Spleen (tissue), 11 donors: ENCODE measurements around the gene LARP1. TPM values are rescaled to one million over a fixed set of nuclear protein-coding genes. Genes with fewer than 3 reads are reported as not detected.

ENCODE experiments used
- DNase-seq: peaks from one replicate; pipeline ENCODE4 v3.0.0-alpha.2; 2020
- H3K27ac ChIP-seq, 8 donors: fragments of 200-600 bp; sonication (generic) in 7 of 8; 1 replicate in 4 of 8; 2 replicates in 4 of 8; pipeline versions ENCODE4 v1.5.0 to v1.8.0; 2016 to 2021; ENCODE audit warnings: inconsistent platforms in 4 of 8, mild to moderate bottlenecking in 4 of 8, moderate library complexity in 1 of 8
- H3K27me3 ChIP-seq, 7 donors: fragments of 200-600 bp; sonication (generic) in 6 of 7; replicated peaks in 1 of 7; 1 replicate in 4 of 7; 2 replicates in 3 of 7; pipeline versions ENCODE4 v1.5.0 to v1.8.0; 2016 to 2021; ENCODE audit warnings: inconsistent platforms in 3 of 7, mild to moderate bottlenecking in 1 of 7
- H3K36me3 ChIP-seq, 6 donors: fragments of 200-600 bp; sonication (generic) in 5 of 6; 1 replicate in 4 of 6; 2 replicates in 2 of 6; pipeline versions ENCODE4 v1.5.0 to v1.8.0; 2016 to 2021; ENCODE audit warnings: inconsistent platforms in 2 of 6
- H3K4me1 ChIP-seq, 6 donors: fragments of 200-600 bp; sonication (generic) in 5 of 6; 1 replicate in 3 of 6; 2 replicates in 3 of 6; pipeline versions ENCODE4 v1.5.0 to v1.8.0; 2016 to 2021; ENCODE audit warnings: inconsistent platforms in 3 of 6
- H3K4me3 ChIP-seq, 8 donors: fragments of 200-600 bp; sonication (generic) in 7 of 8; 1 replicate in 4 of 8; 2 replicates in 4 of 8; pipeline versions ENCODE4 v1.5.0 to v1.8.0; 2016 to 2021; ENCODE audit warnings: inconsistent platforms in 4 of 8, mild to moderate bottlenecking in 4 of 8, moderate library complexity in 2 of 8
- H3K9me3 ChIP-seq, 8 donors: fragments of 200-600 bp; sonication (generic) in 7 of 8; 1 replicate in 4 of 8; 2 replicates in 4 of 8; pipeline versions ENCODE4 v1.5.0 to v1.8.0; 2016 to 2021; ENCODE audit warnings: inconsistent platforms in 4 of 8
- POLR2A ChIP-seq, 3 donors: fragments of 450-650 bp; IDR thresholded peaks; one replicate each; pipeline ENCODE4 v1.5.1; 2017; ENCODE audit warnings: antibody characterized with exemption in 3 of 3, mild to moderate bottlenecking in 1 of 3
- POLR2AphosphoS5 ChIP-seq, 3 donors: sonication (generic); formaldehyde crosslinking; IDR thresholded peaks; one replicate each; pipeline ENCODE4 v1.5.1; 2017; ENCODE audit warnings: antibody characterized with exemption in 3 of 3
- WGBS, 5 donors: extraction: QIAGEN DNeasy Blood & Tissue Kit in 3 of 5; methylation state at CpG; one replicate each; pipeline versions ENCODE4 v1.1.5 to v1.1.7; 2013 to 2018; 5-methylcytosine and 5-hydroxymethylcytosine counted together
- intact Hi-C: fragments of 100-400 bp; cut with DNase I; formaldehyde crosslinking; loops from one replicate; pipeline ENCODE4 v1.15.0; 2023; ENCODE audit warnings: low total_unique reads
- polyA plus RNA-seq, 3 donors: library from polyadenylated mRNA; stranded (reverse); fragments of 200-250 nt; gene quantifications; one replicate each; pipeline ENCODE4 v1.2.1, GENCODE V29; 2013
- total RNA-seq, 7 donors: library from RNA; depleted of rRNA in 3 of 7; stranded (reverse); fragments of >200 nt in 3 of 7; fragmentation: NEBNext Ultra II Directional in 4 of 7; extraction: Animal tissue kit (Norgen Biotek cat#: 25700) in 4 of 7; gene quantifications; one replicate each; pipeline versions ENCODE4 v1.1.0 to v1.2.1, GENCODE V29; 2016 to 2021
- TF ChIP-seq, protein P1 (sequence below), 11 experiments: fragments of 200-600 bp in 7 of 11; fragments of 450-650 bp in 4 of 11; sonication (generic) in 4 of 11; IDR thresholded peaks in 8 of 11; conservative IDR thresholded peaks in 3 of 11; 1 replicate in 7 of 11; 2 replicates in 4 of 11; pipeline versions ENCODE4 v1.4.0 to v1.8.0; 2016 to 2021; ENCODE audit warnings: antibody characterized with exemption in 11 of 11, inconsistent platforms in 4 of 11, mild to moderate bottlenecking in 1 of 11
- donor health status: healthy with polysubstance abuse.
- donor health status: DM: no; HTN: no; CAD: no; lungs with moderate emphysema.
- donor health status: DM: no; HTN: no; CAD: no.
- donor health status: Bipolar disorder and iron deficiency.
- donor health status: healthy.
- donor health status: DM: no; HTN: no; CAD: no.
- donor health status: DM: yes; HTN: yes; CAD: no.

The LARP1 gene
- total and polyA plus RNA-seq, 10 donors, result 13.8 to 168 (median 120) TPM

DNA sequence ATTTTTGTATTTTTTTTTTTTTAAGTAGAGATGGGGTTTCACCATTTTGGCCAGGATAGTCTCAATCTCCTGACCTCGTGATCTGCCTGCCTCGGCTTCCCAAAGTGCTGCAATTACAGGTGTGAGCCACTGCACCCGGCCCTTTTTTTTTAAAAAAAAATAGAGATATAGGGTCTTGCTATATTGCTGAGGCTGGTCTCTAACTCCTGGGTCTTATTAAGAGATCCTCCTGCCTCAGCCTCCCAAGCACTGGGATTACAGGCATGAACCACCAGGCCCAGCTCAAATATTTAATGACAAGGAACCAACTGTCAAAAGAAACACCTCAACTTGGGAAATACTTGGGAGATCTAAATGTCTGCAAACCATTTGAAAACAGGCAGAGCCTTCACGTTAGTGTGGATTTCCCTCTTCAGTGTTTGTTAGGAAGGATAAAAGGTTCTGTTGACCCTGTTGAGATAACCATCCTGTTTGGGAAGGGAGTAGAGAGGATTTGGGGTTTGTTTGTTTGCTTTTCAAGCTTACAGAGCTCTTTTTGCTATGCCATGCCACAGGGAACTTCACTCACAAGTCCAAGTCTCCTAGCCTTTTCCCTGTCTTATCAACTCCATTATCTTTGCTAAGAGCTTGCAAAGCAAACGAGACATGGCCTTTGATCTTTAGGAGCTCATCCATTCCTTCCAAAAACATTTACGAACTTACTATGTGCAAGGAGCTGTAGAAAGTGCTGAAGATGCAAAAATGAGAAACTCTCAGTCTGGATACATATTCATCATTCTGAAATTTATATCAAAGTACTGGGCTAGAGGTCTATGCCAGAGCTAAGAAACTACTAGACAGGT lies 87.7 kb downstream of the LARP1 start:
- Histone ChIP-seq H3K27me3 (no peaks in the 10 kb centered on the region), H3K4me1 (no peaks in the 10 kb centered on the region), H3K4me3 (no peak overlapping the region), H3K36me3 (no peaks in the 10 kb centered on the region), H3K27ac (no peak overlapping the region), H3K9me3 (no peaks in the 10 kb centered on the region)
- TF ChIP-seq POLR2AphosphoS5 (IDR thresholded peaks at IDR 0.05), result no peak
- TF ChIP-seq, protein P1, sequence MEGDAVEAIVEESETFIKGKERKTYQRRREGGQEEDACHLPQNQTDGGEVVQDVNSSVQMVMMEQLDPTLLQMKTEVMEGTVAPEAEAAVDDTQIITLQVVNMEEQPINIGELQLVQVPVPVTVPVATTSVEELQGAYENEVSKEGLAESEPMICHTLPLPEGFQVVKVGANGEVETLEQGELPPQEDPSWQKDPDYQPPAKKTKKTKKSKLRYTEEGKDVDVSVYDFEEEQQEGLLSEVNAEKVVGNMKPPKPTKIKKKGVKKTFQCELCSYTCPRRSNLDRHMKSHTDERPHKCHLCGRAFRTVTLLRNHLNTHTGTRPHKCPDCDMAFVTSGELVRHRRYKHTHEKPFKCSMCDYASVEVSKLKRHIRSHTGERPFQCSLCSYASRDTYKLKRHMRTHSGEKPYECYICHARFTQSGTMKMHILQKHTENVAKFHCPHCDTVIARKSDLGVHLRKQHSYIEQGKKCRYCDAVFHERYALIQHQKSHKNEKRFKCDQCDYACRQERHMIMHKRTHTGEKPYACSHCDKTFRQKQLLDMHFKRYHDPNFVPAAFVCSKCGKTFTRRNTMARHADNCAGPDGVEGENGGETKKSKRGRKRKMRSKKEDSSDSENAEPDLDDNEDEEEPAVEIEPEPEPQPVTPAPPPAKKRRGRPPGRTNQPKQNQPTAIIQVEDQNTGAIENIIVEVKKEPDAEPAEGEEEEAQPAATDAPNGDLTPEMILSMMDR (IDR thresholded peaks at IDR 0.05 in 8 of 11, conservative IDR thresholded peaks at IDR 0.05 in 3 of 11), result no peak
- TF ChIP-seq POLR2A (IDR thresholded peaks at IDR 0.05), result no peak
- DNase-seq, result no peak
- intact Hi-C loops, result no loop called here
- WGBS, 5 donors, result 89 to 95% (median 91%) methylated on average over 6 of the region's 6 CpGs

DNA sequence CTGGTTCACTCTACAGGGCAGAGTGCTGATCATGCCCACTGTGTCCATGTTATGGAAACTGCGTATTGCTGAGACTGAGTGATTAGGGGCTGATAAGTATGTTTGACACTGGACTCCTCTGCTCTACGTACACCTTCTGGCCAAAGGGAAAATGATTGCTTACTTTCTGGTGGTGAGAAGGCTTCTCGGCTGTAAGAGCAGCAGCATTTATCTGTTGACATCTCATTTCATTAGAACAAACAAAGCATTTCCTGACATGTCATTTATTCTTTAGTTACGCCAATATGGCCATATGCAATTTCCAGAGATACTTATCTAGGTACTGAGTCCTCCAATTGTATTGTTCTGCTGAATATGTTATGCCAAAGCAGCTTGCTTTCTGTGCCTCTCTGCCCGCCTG lies 89.6 kb downstream of the LARP1 start:
- Histone ChIP-seq H3K4me1 (peaks cover 0 to 10% (median 6%) of the 10 kb centered on the region in 6 donors), H3K27me3 (no peaks in the 10 kb centered on the region), H3K27ac (no peak overlapping the region), H3K36me3 (no peaks in the 10 kb centered on the region), H3K4me3 (no peak overlapping the region), H3K9me3 (no peaks in the 10 kb centered on the region)
- TF ChIP-seq, protein P1 (IDR thresholded peaks at IDR 0.05 in 8 of 11, conservative IDR thresholded peaks at IDR 0.05 in 3 of 11), result no peak
- 86 to 94% (median 92%) methylated on average over 5 of the region's 5 CpGs for WGBS, 5 donors
- DNase-seq, result no peak
- intact Hi-C loops, result no loop called here

DNA sequence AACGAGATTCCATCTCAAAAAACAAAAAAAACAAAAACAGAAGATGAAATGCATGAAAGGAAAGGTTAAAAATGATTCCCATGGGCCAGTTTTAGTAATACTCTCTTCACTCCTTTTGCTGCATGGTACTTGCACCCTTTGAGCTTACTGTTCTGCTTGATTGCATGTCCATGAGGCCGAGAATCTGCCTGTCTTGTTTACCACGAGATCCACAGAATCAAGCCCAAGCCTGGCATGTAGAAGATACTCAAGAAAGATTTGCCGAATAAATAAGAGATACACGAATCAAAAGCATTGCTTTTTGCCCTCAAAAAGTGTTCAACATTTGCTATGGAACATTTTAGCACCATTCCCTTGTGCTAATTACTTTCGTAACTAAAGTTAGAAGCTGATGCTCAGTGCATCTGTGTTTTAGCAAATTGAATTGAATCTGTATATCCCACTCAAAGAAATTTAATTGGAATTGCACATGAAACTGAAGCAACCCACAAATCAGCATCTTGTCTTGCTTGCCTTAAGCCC lies 94.1 kb downstream of the LARP1 start:
- no peak for TF ChIP-seq POLR2A (IDR thresholded peaks at IDR 0.05)
- TF ChIP-seq, protein P1 (IDR thresholded peaks at IDR 0.05 in 8 of 11, conservative IDR thresholded peaks at IDR 0.05 in 3 of 11), result no peak
- TF ChIP-seq POLR2AphosphoS5 (IDR thresholded peaks at IDR 0.05), result no peak
- Histone ChIP-seq H3K4me1 (peaks cover 3 to 28% (median 16%) of the 10 kb centered on the region in 6 donors), H3K9me3 (no peaks in the 10 kb centered on the region), H3K36me3 (no peaks in the 10 kb centered on the region), H3K27ac (peak overlapping the region in 4 of 8 donors; percentile 63 to 75 (median 69)), H3K4me3 (peak overlapping the region in 6 of 8 donors; percentile 23 to 67 (median 35)), H3K27me3 (no peaks in the 10 kb centered on the region)
- DNase-seq, result no peak
- 68 to 83% (median 78%) methylated on average over 6 of the region's 6 CpGs for WGBS, 5 donors
- intact Hi-C loops, result no loop called here

DNA sequence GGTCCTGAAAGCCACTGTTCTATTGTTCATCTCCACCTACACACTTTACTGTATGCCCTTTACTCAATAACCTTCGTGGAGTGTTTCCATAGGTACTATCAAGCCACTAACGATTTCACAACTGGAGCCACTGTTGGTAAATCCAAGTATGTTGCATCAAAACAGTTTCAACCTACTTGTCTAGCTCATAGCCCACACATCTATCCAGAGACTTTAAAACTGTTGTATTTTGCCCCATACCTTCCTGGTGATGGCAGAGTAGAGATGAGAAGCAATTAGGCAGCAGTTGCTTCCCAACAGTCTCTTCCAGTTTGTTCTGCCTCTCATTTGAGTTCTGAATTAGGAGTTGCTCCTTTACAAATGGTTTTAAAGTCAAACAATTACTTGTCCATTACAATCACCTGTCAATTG lies 94.6 kb downstream of the LARP1 start:
- no peaks in the 10 kb centered on the region for H3K36me3 ChIP-seq
- DNase-seq, result no peak
- no peaks in the 10 kb centered on the region for H3K27me3 ChIP-seq
- 24 to 47% (median 38%) methylated on average over 2 of the region's 2 CpGs for WGBS, 5 donors
- intact Hi-C loops, result no loop called here
- H3K27ac ChIP-seq, result peak overlapping the region in 6 of 8 donors; percentile 10 to 77 (median 69)
- H3K9me3 ChIP-seq, result no peaks in the 10 kb centered on the region
- peaks cover 3 to 28% (median 16%) of the 10 kb centered on the region in 6 donors for H3K4me1 ChIP-seq
- peak overlapping the region; percentile 8 to 67 (median 32) for H3K4me3 ChIP-seq
- TF ChIP-seq POLR2AphosphoS5 (IDR thresholded peaks at IDR 0.05) (no peak), POLR2A (IDR thresholded peaks at IDR 0.05) (no peak)
- TF ChIP-seq, protein P1 (IDR thresholded peaks at IDR 0.05 in 8 of 11, conservative IDR thresholded peaks at IDR 0.05 in 3 of 11), result no peak
